ENCODE results near the gene CFAP74.

The CFAP74 gene

GRCh38 chr1:1946540-1946939, 57.0 kb downstream of the CFAP74 start:
- WGBS, 2 experiments = 90% methylated on average over 11 of the region's 11 CpGs
- H3K9me3 ChIP-seq (ENCODE audit: control insufficient read depth, low read length) = no peaks in the 10 kb centered on the region
- no peak overlapping the region for H3K4me3 ChIP-seq (ENCODE audit: insufficient read depth, low read depth, low read length)
- no peaks in the 10 kb centered on the region for H3K27me3 ChIP-seq (ENCODE audit: control insufficient read depth, insufficient read depth, low read length, poor library complexity, severe bottlenecking)
- no peaks in the 10 kb centered on the region for H3K36me3 ChIP-seq (ENCODE audit: control insufficient read depth, insufficient read depth, low read length)
- no peak overlapping the region for H3K27ac ChIP-seq (ENCODE audit: insufficient read depth, low read depth, low read length, poor library complexity, severe bottlenecking)
- H3K4me1 ChIP-seq (ENCODE audit: control insufficient read depth, insufficient read depth, low read length) = no peaks in the 10 kb centered on the region

GRCh38 chr1:1945782-1946393, 57.7 kb downstream of the CFAP74 start:
- H3K27ac ChIP-seq (ENCODE audit: insufficient read depth, low read depth, low read length, poor library complexity, severe bottlenecking) = no peak overlapping the region
- H3K36me3 ChIP-seq (ENCODE audit: control insufficient read depth, insufficient read depth, low read length) = no peaks in the 10 kb centered on the region
- H3K4me1 ChIP-seq (ENCODE audit: control insufficient read depth, insufficient read depth, low read length) = no peaks in the 10 kb centered on the region
- no peak overlapping the region for H3K4me3 ChIP-seq (ENCODE audit: insufficient read depth, low read depth, low read length)
- H3K9me3 ChIP-seq (ENCODE audit: control insufficient read depth, low read length) = no peaks in the 10 kb centered on the region
- 92 to 94% methylated on average over 29 of the region's 29 CpGs for WGBS, 2 experiments
- H3K27me3 ChIP-seq (ENCODE audit: control insufficient read depth, insufficient read depth, low read length, poor library complexity, severe bottlenecking) = no peaks in the 10 kb centered on the region

GRCh38 chr1:1943834-1944570, 59.6 kb downstream of the CFAP74 start:
- WGBS, 2 experiments = 21 to 26% methylated on average over 37 of the region's 37 CpGs
- H3K36me3 ChIP-seq (ENCODE audit: control insufficient read depth, insufficient read depth, low read length) = no peaks in the 10 kb centered on the region

GRCh38 chr1:1942753-1943656, 60.6 kb downstream of the CFAP74 start:
- 92 to 94% methylated on average over 45 of the region's 45 CpGs for WGBS, 2 experiments
- no peaks in the 10 kb centered on the region for H3K4me1 ChIP-seq (ENCODE audit: control insufficient read depth, insufficient read depth, low read length)
- H3K27me3 ChIP-seq (ENCODE audit: control insufficient read depth, insufficient read depth, low read length, poor library complexity, severe bottlenecking) = no peaks in the 10 kb centered on the region
- no peaks in the 10 kb centered on the region for H3K9me3 ChIP-seq (ENCODE audit: control insufficient read depth, low read length)
- H3K27ac ChIP-seq (ENCODE audit: insufficient read depth, low read depth, low read length, poor library complexity, severe bottlenecking) = no peak overlapping the region
- no peak overlapping the region for H3K4me3 ChIP-seq (ENCODE audit: insufficient read depth, low read depth, low read length)
- no peaks in the 10 kb centered on the region for H3K36me3 ChIP-seq (ENCODE audit: control insufficient read depth, insufficient read depth, low read length)

More at GRCh38 chr1:1943834-1944570, 59.6 kb downstream of the CFAP74 start:
- Histone ChIP-seq H3K27me3 (ENCODE audit: control insufficient read depth, insufficient read depth, low read length, poor library complexity, severe bottlenecking) (no peaks in the 10 kb centered on the region), H3K4me3 (ENCODE audit: insufficient read depth, low read depth, low read length) (no peak overlapping the region), H3K4me1 (ENCODE audit: control insufficient read depth, insufficient read depth, low read length) (no peaks in the 10 kb centered on the region), H3K9me3 (ENCODE audit: control insufficient read depth, low read length) (no peaks in the 10 kb centered on the region), H3K27ac (ENCODE audit: insufficient read depth, low read depth, low read length, poor library complexity, severe bottlenecking) (no peak overlapping the region)

GRCh38 chr1:1941868-1942752, 61.5 kb downstream of the CFAP74 start:
- no peaks in the 10 kb centered on the region for H3K4me1 ChIP-seq (ENCODE audit: control insufficient read depth, insufficient read depth, low read length)
- no peaks in the 10 kb centered on the region for H3K27me3 ChIP-seq (ENCODE audit: control insufficient read depth, insufficient read depth, low read length, poor library complexity, severe bottlenecking)
- no peak overlapping the region for H3K27ac ChIP-seq (ENCODE audit: insufficient read depth, low read depth, low read length, poor library complexity, severe bottlenecking)
- H3K36me3 ChIP-seq (ENCODE audit: control insufficient read depth, insufficient read depth, low read length) = no peaks in the 10 kb centered on the region
- H3K4me3 ChIP-seq (ENCODE audit: insufficient read depth, low read depth, low read length) = no peak overlapping the region
- 90% methylated on average over 39 of the region's 39 CpGs for whole genome bisulfite sequencing, 2 experiments
- no peaks in the 10 kb centered on the region for H3K9me3 ChIP-seq (ENCODE audit: control insufficient read depth, low read length)

GRCh38 chr1:1941211-1941841, 62.3 kb downstream of the CFAP74 start:
- Histone ChIP-seq H3K9me3 (ENCODE audit: control insufficient read depth, low read length) (no peaks in the 10 kb centered on the region), H3K27me3 (ENCODE audit: control insufficient read depth, insufficient read depth, low read length, poor library complexity, severe bottlenecking) (no peaks in the 10 kb centered on the region), H3K27ac (ENCODE audit: insufficient read depth, low read depth, low read length, poor library complexity, severe bottlenecking) (no peak overlapping the region), H3K4me3 (ENCODE audit: insufficient read depth, low read depth, low read length) (no peak overlapping the region), H3K36me3 (ENCODE audit: control insufficient read depth, insufficient read depth, low read length) (no peaks in the 10 kb centered on the region), H3K4me1 (ENCODE audit: control insufficient read depth, insufficient read depth, low read length) (no peaks in the 10 kb centered on the region)
- 89% methylated on average over 19 of the region's 19 CpGs for WGBS, 2 experiments

GRCh38 chr1:1940123-1940425, 63.5 kb downstream of the CFAP74 start:
- no peaks in the 10 kb centered on the region for H3K36me3 ChIP-seq (ENCODE audit: control insufficient read depth, insufficient read depth, low read length)
- H3K4me3 ChIP-seq (ENCODE audit: insufficient read depth, low read depth, low read length) = no peak overlapping the region
- no peaks in the 10 kb centered on the region for H3K27me3 ChIP-seq (ENCODE audit: control insufficient read depth, insufficient read depth, low read length, poor library complexity, severe bottlenecking)
- no peaks in the 10 kb centered on the region for H3K4me1 ChIP-seq (ENCODE audit: control insufficient read depth, insufficient read depth, low read length)
- 93 to 95% methylated on average over 12 of the region's 12 CpGs for WGBS, 2 experiments
- no peak overlapping the region for H3K27ac ChIP-seq (ENCODE audit: insufficient read depth, low read depth, low read length, poor library complexity, severe bottlenecking)
- H3K9me3 ChIP-seq (ENCODE audit: control insufficient read depth, low read length) = no peaks in the 10 kb centered on the region

- Histone ChIP-seq H3K27ac (ENCODE audit: insufficient read depth, low read depth, low read length, poor library complexity, severe bottlenecking) (no peak overlapping the region), H3K9me3 (ENCODE audit: control insufficient read depth, low read length) (peaks cover under 1% of the 10 kb centered on the region), H3K36me3 (ENCODE audit: control insufficient read depth, insufficient read depth, low read length) (no peaks in the 10 kb centered on the region), H3K4me1 (ENCODE audit: control insufficient read depth, insufficient read depth, low read length) (no peaks in the 10 kb centered on the region), H3K4me3 (ENCODE audit: insufficient read depth, low read depth, low read length) (no peak overlapping the region), H3K27me3 (ENCODE audit: control insufficient read depth, insufficient read depth, low read length, poor library complexity, severe bottlenecking) (no peaks in the 10 kb centered on the region)
- WGBS, 2 experiments = 92% methylated on average over 28 of the region's 28 CpGs
Measured at GRCh38 chr1:1939296-1940122, 64.1 kb downstream of the CFAP74 start.

Measured in ectodermal cell (in vitro differentiated cells).